HG03135 (cell line): ENCODE measurements around the gene KRT6C.

Source experiments
- ATAC-seq: cut with Tn5 transposase; IDR thresholded peaks from one replicate; pipeline ENCODE4 v1.9.1; 2021; ENCODE audit warnings: mild to moderate bottlenecking, moderate library complexity; ENCODE audit not compliant: unreplicated experiment

KRT6C gene

DNA sequence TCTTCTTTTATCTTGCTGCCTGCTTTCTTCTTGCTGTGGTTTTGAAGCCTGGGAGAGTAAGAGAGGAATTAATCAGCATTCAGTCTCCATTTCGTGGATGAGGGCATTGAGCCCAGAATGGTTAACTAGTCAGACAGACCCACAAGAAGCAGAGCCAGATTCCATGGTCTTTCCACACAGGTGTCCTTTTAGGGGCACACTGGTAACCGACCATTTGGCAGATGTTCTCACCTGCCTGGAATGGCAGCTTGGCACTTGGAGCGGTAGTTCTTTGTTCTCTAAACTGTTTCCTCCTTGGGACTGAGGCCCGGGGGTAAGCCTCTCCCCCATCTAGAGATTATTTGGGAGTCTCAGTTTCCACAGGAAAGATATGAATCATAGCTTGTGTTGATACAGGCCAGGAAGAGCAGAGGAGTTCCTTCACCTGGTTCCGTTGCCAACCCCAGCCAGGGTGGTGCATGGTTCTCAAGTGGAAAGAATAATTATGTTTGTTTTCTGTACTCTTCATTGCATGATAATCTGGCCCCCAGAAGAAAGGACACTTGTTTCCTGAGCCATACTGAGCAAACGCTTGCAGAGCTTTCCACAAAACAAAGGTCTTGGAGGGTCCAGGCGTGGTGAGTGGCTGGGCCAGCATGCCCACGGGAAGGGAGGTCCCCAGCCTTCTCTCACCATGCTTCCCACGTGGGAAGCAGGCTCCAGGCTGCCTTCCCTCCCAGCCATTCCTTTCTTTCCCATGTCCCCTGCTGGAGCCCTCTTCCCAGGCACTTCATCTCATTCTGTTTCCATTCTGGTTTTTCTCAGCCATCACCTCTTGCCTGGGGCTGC is 37.4 kb downstream of the KRT6C start:
- no peak for ATAC-seq

GRCh38 chr12:52435659-52435999 is 38.0 kb downstream of the KRT6C start:
- no peak for ATAC-seq

DNA sequence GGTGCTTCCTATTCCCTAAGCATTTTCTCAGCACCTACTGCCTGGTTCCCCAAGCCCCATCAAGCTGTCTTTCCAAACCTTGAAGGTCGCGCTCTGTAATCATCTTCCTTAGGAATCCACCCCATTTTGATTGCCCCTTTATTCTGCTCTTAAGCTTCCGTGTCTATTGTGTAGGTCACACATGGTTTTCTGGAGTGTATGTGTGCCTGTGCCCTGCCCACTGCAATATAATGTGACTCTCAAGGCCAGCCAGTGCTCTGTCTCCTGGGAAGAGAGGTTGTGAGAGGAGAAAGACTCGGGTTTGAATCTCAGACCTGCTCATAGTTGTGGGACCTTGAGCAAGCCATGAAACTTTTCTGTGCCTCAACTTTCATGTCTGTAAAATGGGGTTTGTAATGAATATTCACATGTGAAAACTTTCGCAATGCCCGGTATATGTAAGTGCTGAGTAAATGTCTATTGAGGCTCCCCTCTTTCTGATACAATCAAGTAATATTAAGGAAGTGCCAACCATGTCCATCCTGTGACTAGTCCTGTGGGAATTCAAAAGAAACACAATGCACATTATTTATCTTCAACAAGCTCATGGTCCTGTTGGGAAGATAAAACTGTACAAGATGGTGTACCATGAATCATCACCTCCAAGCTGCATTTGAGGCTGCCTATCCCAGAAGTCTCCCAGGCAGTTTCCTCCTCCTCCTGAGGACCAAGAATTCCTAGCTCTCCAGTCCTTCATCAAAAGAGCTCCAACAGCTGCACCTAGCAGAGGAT is 38.7 kb downstream of the KRT6C start:
- ATAC-seq = no peak

DNA sequence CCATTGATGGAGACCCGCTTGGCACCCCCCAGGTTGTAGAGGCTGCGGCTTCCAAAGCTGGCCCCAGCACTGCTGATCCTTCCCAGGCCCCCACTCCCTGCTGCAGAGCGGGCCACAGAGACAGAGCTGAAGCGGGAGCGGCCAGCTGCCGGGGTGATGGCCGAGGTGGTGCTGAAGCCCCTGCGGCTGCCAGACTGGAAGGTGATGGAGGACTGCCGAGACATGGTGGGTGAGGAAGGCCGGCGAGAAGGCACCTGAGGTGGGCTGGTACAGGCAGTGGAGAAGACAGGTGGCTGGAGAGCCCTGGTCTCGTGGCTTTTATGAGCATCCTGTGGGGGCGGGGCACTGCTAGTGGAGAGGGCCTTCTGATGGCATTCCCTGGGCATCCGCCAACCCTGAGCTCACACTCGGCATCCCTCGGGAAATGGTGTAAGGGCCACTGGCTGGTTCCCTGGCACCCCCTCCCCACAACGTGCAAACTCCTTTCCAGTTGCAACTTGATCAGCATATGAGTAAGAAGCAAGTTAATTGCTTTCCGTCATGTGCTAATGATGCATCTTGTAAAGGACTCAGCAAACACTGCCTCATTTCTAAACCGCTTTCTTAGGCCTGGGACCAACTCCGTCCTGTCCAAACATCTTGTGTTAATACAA is 39.4 kb downstream of the KRT6C start, which contains the start of gene KRT75:
KRT75 (minus strand) TSS at position 291 of the 653 bp plus-strand sequence; CDS start at position 224, 67 bp downstream.
- ATAC-seq = no peak

- ATAC-seq = no peak
These were observed 40.0 kb downstream of the KRT6C start for GRCh38 chr12:52433501-52434080.

GRCh38 chr12:52432559-52433207 is 40.9 kb downstream of the KRT6C start:
- ATAC-seq = no peak

GRCh38 chr12:52428121-52428520 is 45.5 kb downstream of the KRT6C start:
- ATAC-seq = no peak

DNA sequence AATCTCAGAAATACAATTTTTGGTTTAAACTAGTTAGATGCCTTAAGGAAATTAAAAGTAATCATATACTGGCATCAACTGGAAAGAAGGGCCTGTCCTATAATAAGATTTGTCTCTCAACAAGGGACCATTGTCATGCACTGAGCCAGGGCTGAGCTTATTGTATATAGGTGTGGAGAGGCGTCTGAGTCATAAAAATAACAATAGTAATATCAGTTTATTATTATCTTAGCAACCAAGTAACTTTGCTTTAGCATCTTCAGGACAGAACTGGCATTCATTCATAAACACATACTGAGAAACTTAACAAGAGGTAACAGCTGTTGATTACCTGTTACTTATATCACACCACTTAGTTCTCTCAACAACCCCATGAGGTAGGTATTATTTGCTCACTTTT is 46.5 kb downstream of the KRT6C start:
- ATAC-seq = no peak

DNA sequence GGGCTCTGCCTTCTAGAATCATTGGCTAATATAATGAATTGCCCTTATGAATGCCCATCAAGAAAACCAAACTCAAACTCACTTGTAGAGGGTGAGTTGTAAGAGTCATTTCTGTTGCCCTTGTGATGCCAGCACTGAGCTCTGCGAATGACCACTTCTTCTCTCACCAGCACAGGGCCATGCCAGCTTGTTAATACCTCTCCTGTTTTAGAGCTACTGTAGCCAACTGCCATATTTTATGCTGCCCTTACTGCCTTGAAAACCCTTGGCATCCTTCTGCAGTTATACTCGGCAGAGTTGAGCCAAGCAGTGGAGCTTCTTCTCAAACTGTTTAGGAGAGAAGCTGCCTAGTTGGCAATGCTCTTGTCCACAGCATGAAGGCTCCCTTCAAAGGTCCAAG is 47.6 kb downstream of the KRT6C start:
- no peak for ATAC-seq

DNA sequence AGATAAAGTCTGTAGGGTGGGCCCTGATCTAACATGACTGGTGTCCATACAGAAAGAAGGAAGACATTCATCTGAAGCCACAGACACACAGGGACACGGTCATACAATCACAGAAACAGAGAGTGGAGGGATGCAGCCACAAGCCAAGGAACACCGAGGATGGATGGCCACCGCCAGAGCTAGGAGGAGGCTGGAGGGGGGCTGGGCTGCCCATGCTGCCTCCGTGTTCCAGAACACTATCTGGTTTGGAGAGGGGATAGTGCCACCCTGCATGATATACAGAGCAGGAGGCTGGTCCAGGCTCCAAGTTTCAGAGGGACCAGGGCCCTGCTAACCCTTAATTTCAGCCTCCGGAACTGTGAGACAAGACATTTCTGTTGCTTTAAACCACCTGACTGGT is 48.1 kb downstream of the KRT6C start:
- no peak for ATAC-seq

DNA sequence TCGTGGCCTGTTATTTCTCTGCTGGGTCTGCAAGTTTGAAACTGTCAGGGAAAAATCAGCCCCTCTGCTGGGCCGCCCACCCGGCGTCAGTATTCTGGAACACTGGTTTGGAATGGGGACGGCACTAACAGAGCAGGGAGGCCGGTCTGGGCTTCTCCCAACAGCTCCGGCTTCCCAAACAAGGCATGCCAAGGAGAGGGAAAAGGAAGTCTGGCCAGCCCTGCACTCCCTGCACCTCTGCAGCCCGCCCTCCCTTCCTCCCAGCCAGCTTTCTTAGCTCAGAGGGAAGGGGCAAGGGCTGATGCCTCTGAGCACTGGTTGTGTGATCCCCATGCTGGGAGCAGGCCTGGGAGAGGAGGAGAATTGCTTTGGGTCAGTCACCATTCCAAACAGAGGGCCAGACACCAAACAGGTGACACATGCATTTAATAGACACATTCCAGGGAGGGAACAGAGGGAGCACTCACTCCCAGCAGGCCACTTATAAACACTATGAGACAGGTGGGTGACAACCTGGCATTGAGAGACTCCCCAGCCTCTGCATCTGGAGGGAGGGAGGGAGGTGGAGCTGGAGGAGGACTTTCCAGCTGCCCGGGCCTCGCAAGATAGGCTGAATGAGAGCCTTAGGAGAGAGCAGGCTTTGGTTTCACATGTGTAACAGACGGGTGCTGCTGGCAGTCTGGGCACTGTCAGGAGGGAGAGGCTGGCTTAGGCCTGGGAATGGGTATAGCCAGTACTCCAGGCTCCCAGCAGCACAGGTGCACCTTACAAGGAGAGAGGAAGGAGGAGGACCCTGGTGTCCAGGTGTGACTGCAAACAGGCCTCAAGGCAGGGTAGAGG is 49.7 kb downstream of the KRT6C start:
- no peak for ATAC-seq

DNA sequence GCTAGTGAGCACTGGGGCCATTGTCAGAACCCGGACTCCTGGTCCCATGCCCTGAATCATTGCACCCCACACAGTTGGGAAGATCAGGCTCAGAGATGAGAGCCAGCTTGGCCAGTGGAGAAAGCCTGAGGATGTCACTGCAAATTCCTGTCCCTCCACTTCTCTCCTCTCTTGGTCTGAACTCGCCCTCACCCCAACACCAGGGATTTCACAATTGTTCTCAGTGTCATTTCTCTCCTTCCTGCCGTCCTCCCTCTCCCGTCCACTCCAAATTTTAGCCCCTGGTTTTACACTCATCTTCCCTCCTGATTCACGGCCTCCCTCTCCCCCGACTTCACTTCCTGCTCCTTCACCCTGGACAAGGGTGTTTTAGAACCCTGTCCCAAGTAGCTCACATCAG is 50.6 kb downstream of the KRT6C start:
- no peak for ATAC-seq

DNA sequence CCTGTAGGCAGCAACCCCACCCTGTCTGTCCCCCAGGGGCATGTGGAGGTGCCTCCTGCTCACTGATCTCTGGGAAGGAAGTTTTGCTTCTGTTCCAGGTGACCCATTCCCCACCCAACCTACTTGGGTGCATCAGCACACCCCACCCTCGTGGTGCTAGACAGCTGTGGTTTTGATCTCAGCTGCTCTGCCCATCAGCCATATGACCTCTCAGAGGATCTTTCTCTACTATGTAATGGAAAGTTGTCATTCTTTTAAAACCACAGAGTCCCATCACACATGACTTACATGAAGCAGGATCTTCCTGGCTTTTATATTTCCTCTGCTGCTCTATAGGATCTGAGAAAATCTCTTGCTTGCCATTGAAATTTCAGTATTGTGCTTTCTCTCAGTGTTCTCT is 53.9 kb downstream of the KRT6C start:
- ATAC-seq = no peak

- ATAC-seq = no peak
These were observed 55.0 kb downstream of the KRT6C start for GRCh38 chr12:52418576-52419110.
